ENCODE data around the gene C5orf63. TPM values are rescaled to one million over a fixed set of nuclear protein-coding genes. Genes with fewer than 3 reads are reported as not detected.
A peak's percentile ranks its signal among the peaks of the same experiment; 100 is the strongest.

The C5orf63 gene
- total and polyA plus RNA-seq, 12 donors = 1.6 to 11.4 (median 4.5) TPM; not detected in 1

- no peak for TF ChIP-seq POLR2A (IDR thresholded peaks at IDR 0.05)
- TF ChIP-seq, protein P1, sequence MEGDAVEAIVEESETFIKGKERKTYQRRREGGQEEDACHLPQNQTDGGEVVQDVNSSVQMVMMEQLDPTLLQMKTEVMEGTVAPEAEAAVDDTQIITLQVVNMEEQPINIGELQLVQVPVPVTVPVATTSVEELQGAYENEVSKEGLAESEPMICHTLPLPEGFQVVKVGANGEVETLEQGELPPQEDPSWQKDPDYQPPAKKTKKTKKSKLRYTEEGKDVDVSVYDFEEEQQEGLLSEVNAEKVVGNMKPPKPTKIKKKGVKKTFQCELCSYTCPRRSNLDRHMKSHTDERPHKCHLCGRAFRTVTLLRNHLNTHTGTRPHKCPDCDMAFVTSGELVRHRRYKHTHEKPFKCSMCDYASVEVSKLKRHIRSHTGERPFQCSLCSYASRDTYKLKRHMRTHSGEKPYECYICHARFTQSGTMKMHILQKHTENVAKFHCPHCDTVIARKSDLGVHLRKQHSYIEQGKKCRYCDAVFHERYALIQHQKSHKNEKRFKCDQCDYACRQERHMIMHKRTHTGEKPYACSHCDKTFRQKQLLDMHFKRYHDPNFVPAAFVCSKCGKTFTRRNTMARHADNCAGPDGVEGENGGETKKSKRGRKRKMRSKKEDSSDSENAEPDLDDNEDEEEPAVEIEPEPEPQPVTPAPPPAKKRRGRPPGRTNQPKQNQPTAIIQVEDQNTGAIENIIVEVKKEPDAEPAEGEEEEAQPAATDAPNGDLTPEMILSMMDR (IDR thresholded peaks at IDR 0.05) = no peak
- no peak overlapping the region for H3K27ac ChIP-seq
- intact Hi-C loops (cut with DNase I) = no loop called here
- H3K36me3 ChIP-seq (replicated peaks in 1 of 2) = no peaks in the 10 kb centered on the region
- DNase-seq = no peak
- WGBS, 4 donors = 92 to 99% (median 95%) methylated on average over 3 of the region's 3 CpGs
- H3K4me3 ChIP-seq = no peak overlapping the region
- H3K27me3 ChIP-seq = no peaks in the 10 kb centered on the region
- H3K9me3 ChIP-seq (replicated peaks in 1 of 3) = no peaks in the 10 kb centered on the region
- H3K4me1 ChIP-seq (replicated peaks in 1 of 2) = no peaks in the 10 kb centered on the region
Observed at GRCh38 chr5:127053049-127053448, 20.3 kb downstream of the C5orf63 start.

DNA sequence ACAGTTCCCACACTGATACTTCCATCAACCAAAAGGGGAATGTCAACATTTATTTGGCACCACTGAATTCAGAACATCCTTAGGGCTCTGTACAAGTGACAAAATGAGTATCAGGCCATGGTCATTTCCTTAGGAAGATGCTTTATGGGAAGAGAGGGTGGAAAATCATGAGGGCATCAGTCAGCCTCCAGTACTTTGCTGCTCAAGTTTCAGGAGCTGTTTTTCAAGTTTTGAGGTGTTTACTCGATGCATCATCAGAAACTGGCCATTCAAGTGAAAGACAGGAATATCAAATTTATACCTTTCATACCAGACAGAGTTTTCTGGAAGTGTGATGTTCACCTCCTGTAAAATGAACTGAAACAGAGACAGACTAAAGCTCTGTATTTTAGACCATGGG lies 21.7 kb downstream of the C5orf63 start:
- H3K4me1 ChIP-seq (replicated peaks in 1 of 2) = no peaks in the 10 kb centered on the region
- intact Hi-C loops (cut with DNase I) = no loop called here
- H3K27ac ChIP-seq = no peak overlapping the region
- no peak for DNase-seq
- H3K4me3 ChIP-seq = no peak overlapping the region
- no peaks in the 10 kb centered on the region for H3K36me3 ChIP-seq (replicated peaks in 1 of 2)
- no peaks in the 10 kb centered on the region for H3K27me3 ChIP-seq
- no peaks in the 10 kb centered on the region for H3K9me3 ChIP-seq (replicated peaks in 1 of 3)
- 96 to 100% (median 99%) methylated on average over 1 of the region's 1 CpG for WGBS, 4 donors
- no peak for TF ChIP-seq POLR2A (IDR thresholded peaks at IDR 0.05)
- TF ChIP-seq, protein P1 (IDR thresholded peaks at IDR 0.05) = no peak

DNA sequence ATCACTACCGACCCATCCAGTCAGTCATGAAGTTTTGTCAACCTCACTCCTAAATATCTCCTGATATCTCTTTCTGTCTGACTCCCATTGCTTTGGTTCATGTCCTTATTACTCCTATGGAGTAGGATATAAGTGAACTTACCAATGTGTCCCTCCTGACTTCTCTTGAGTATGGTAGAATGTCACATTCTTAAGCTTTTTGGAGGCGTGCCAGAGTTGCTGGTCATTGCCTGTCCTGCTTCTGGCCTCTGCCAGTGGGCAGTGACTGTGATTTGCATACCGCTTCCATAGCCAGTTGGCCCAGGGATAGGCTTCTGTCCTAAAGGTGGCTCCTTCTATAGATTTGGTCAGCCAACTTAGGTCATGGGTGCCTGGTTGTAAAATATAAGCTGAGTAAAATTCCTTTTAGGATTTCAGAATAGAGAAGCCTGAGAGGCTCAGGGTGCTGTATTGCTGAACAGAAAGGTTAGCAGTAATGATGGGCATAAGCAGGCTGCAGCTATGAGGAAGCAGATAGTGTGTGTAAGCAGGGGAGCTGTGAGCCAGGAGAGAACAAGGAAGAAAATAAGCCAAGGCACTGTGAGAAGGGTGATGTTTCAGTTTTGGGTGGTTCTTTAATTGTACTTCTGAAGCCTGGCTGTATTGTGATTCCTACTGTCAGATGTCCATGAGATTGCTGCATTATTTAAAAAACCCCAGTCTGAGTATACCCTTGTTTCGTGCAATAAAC lies 26.8 kb downstream of the C5orf63 start:
- Histone ChIP-seq H3K4me3 (no peak overlapping the region), H3K27ac (no peak overlapping the region), H3K9me3 (replicated peaks in 1 of 3) (no peaks in the 10 kb centered on the region), H3K27me3 (no peaks in the 10 kb centered on the region), H3K36me3 (replicated peaks in 1 of 2) (no peaks in the 10 kb centered on the region), H3K4me1 (replicated peaks in 1 of 2) (no peaks in the 10 kb centered on the region)
- WGBS, 4 donors = 87 to 90% (median 89%) methylated on average over 4 of the region's 4 CpGs
- DNase-seq = peak in 1 of 7 donors; percentile 36
- intact Hi-C loops (cut with DNase I) = no loop called here
- TF ChIP-seq POLR2A (IDR thresholded peaks at IDR 0.05) = no peak
- TF ChIP-seq, protein P1 (IDR thresholded peaks at IDR 0.05) = no peak

- no peaks in the 10 kb centered on the region for H3K27me3 ChIP-seq
- H3K36me3 ChIP-seq (replicated peaks in 1 of 2) = no peaks in the 10 kb centered on the region
- no peak for TF ChIP-seq POLR2A (IDR thresholded peaks at IDR 0.05)
- TF ChIP-seq, protein P1 (IDR thresholded peaks at IDR 0.05) = peak; percentile 7 to 30 (median 16)
- no peak overlapping the region for H3K27ac ChIP-seq
- intact Hi-C loops (cut with DNase I) = no loop called here
- WGBS, 4 donors = 92 to 100% (median 93%) methylated on average over 2 of the region's 2 CpGs
- no peaks in the 10 kb centered on the region for H3K9me3 ChIP-seq (replicated peaks in 1 of 3)
- H3K4me1 ChIP-seq (replicated peaks in 1 of 2) = no peaks in the 10 kb centered on the region
- no peak overlapping the region for H3K4me3 ChIP-seq
- DNase-seq = no peak
Observed at GRCh38 chr5:127042593-127042992, 30.7 kb downstream of the C5orf63 start.

Measured in adrenal gland (tissue), 12 donors.